PFSK-1 (cell line): ENCODE results near the gene ZNF615.

Source experiments
- FOXP2 ChIP-seq: optimal IDR thresholded peaks from 2 replicates; pipeline ENCODE3; 2011; ENCODE audit warnings: borderline replicate concordance, control low read depth, inconsistent platforms; ENCODE audit not compliant: insufficient read depth; ENCODE audit errors: extremely low read length, extremely low read depth
- POLR2AphosphoS5 ChIP-seq: IDR thresholded peaks from 2 replicates; pipeline ENCODE4 v1.6.1; 2012; ENCODE audit warnings: low read depth, mild to moderate bottlenecking, control low read depth, low read length, moderate library complexity
- REST ChIP-seq, 2 experiments: IDR thresholded peaks; 2 replicates each; pipeline versions ENCODE4 v1.6.1 to v1.8.0; 2011 to 2012; ENCODE audit warnings: low read depth in 2 of 2, low read length in 2 of 2, control low read depth in 1 of 2, inconsistent platforms in 1 of 2, mild to moderate bottlenecking in 1 of 2, moderate library complexity in 1 of 2; ENCODE audit not compliant: insufficient read depth in 1 of 2
- SIN3A ChIP-seq: IDR thresholded peaks from 2 replicates; pipeline ENCODE4 v1.6.1; 2012; ENCODE audit warnings: mild to moderate bottlenecking, low read length, moderate library complexity, borderline replicate concordance; ENCODE audit not compliant: insufficient read depth
- TAF1 ChIP-seq: IDR thresholded peaks from 2 replicates; pipeline ENCODE4 v1.6.1; 2012; ENCODE audit warnings: low read length, control low read depth, borderline replicate concordance; ENCODE audit not compliant: insufficient read depth

Gene ZNF615

DNA sequence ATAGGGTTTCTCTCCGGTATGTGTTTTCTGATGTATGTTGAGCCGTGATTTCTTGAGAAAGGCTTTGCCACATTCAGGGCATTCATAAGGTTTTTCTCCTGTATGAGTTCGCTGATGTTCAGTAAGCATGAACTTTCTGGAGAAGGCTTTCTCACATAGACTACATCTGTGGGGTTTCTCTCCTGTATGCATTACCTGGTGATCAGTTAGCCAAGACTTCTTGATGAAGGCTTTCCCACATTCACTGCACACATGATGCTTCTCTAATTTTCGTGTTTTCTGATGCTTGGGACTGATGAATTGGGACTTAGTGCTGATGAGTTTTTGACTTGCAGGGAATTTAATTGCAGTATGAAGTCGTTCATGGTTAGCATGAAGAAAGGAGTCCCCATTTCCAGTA is 42.4 kb downstream of the ZNF615 start:
- TF ChIP-seq TAF1 (no peak), POLR2AphosphoS5 (no peak), REST (IDR thresholded peaks at IDR 0.05; ENCODE audit: insufficient read depth in 1 of 2, low read depth in 2 of 2, low read length in 2 of 2) (no peak), FOXP2 (no peak), SIN3A (no peak)

DNA sequence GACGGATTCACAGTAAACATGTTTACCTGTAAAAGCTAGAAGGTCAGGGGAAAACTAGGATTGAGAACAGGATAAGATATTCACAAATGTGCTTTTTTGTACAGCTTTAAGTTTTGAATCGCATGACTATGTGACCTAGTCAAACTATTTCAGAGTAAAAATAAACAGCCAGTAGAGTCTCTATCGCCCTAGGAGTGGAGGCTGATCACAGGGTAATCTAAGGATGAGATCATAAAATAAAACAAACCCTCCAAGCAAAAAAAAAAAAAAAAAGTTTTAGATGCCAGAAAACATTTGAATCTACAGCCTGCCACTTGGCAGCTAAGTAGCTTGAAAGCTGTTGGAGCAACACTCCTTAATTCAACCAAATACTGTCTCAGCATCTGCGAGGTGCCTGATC is 48.2 kb downstream of the ZNF615 start:
- no peak for TF ChIP-seq REST (IDR thresholded peaks at IDR 0.05; ENCODE audit: insufficient read depth in 1 of 2, low read depth in 2 of 2, low read length in 2 of 2)

DNA sequence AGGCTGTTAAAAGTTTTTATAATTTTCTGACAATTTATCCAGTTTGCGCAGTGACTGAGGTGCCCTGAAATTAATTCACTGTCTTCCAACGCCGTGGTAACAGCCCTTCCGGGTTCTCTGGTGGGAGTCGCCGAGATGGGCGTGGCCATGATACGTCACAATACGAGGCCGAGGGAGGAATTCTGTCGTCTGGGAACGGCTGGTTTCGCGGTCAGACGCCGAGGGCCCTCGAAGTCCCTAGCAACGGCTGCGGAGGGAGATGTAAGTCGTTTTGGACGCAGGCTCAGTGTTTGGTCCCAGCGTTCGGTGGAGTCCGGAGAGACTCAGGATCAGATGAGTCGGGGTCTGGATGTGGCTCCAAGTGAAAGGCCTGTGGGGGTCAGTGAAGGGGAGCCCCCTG is 59.0 kb downstream of the ZNF615 start:
- TF ChIP-seq TAF1, result no peak
- TF ChIP-seq FOXP2, result no peak
- TF ChIP-seq POLR2AphosphoS5, result no peak

- TF ChIP-seq TAF1 (no peak), SIN3A (no peak), REST (IDR thresholded peaks at IDR 0.05; ENCODE audit: insufficient read depth in 1 of 2, low read depth in 2 of 2, low read length in 2 of 2) (no peak), POLR2AphosphoS5 (no peak), FOXP2 (no peak)
Observed at GRCh38 chr19:51946602-51947001, 61.4 kb downstream of the ZNF615 start.

DNA sequence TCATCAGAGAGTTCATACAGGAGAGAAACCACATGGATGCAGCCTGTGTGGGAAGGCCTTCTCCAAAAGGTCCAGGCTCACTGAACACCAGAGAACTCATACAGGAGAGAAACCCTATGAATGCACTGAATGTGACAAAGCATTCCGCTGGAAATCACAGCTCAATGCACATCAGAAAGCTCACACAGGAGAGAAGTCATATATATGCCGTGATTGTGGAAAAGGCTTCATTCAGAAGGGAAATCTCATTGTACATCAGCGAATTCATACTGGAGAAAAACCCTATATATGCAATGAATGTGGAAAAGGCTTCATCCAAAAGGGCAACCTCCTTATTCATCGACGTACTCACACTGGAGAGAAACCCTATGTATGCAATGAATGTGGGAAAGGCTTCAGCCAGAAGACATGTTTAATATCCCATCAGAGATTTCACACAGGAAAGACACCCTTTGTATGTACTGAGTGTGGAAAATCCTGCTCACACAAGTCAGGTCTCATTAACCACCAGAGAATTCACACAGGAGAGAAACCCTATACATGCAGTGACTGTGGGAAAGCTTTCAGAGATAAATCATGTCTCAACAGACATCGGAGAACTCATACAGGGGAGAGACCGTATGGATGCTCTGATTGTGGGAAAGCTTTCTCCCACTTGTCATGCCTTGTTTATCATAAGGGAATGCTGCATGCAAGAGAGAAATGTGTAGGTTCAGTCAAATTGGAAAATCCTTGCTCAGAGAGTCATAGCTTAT is 63.0 kb downstream of the ZNF615 start:
- no peak for TF ChIP-seq SIN3A
- no peak for TF ChIP-seq FOXP2
- TF ChIP-seq TAF1, result no peak
- no peak for TF ChIP-seq POLR2AphosphoS5
- no peak for TF ChIP-seq REST (IDR thresholded peaks at IDR 0.05; ENCODE audit: insufficient read depth in 1 of 2, low read depth in 2 of 2, low read length in 2 of 2)
